Measurements from ENCODE around the gene SCARF2.

DNA sequence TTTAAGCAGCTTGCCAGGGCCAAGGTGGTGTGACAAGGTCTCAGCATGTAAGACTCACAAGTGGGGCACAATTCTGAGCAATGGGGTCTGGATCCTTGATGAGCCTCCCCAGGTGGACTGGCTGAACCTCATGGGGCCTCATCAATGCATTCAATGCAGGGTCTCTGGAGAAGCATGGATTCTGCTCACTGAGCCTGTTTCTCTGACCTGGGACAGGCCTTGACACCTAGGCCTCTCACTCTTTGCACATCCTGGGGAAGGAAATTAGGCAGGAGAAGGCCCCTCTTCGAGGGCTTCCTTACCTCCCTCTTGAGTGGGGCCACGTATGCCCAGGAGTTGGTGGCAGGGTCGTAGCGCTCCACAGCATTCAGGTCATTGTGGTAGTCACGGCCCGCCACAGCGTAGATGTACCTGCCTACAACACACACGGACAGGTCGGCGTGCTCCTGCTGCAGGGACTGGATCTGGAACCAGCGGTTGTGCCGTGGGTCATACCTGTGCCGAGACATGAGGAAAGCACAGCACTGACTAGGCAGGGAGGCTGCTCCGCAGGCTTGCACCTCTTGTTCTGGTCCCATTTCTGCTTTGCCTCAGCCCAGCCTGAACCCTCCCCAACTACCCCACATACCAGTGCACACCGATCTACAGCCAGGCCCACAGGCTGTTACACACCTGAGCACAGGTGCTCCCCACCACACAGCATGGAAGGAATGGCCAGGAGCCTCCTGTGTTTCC lies 20.0 kb upstream of the SCARF2 start:
- TF ChIP-seq, protein P1, sequence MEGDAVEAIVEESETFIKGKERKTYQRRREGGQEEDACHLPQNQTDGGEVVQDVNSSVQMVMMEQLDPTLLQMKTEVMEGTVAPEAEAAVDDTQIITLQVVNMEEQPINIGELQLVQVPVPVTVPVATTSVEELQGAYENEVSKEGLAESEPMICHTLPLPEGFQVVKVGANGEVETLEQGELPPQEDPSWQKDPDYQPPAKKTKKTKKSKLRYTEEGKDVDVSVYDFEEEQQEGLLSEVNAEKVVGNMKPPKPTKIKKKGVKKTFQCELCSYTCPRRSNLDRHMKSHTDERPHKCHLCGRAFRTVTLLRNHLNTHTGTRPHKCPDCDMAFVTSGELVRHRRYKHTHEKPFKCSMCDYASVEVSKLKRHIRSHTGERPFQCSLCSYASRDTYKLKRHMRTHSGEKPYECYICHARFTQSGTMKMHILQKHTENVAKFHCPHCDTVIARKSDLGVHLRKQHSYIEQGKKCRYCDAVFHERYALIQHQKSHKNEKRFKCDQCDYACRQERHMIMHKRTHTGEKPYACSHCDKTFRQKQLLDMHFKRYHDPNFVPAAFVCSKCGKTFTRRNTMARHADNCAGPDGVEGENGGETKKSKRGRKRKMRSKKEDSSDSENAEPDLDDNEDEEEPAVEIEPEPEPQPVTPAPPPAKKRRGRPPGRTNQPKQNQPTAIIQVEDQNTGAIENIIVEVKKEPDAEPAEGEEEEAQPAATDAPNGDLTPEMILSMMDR (IDR thresholded peaks at IDR 0.05; ENCODE audit: low read depth, low read length): no peak
- TF ChIP-seq POLR2A (IDR thresholded peaks at IDR 0.05; ENCODE audit: extremely low read depth, insufficient read length): no peak
- TF ChIP-seq, protein P2, sequence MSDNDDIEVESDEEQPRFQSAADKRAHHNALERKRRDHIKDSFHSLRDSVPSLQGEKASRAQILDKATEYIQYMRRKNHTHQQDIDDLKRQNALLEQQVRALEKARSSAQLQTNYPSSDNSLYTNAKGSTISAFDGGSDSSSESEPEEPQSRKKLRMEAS (IDR thresholded peaks at IDR 0.05; ENCODE audit: low read depth, low read length): no peak
